GM18907 (cell line): ENCODE measurements around the gene CNDP1.
"Not testable (repeated sequence)": the region's sequence is repeated elsewhere in the genome, so short reads cannot be mapped to it uniquely, and the experiment has no call there.

Source experiments
- ATAC-seq: cut with Tn5 transposase; IDR thresholded peaks from one replicate; pipeline ENCODE4 v1.9.1; 2021; ENCODE audit warnings: mild to moderate bottlenecking, moderate library complexity; ENCODE audit not compliant: unreplicated experiment

The CNDP1 gene

DNA sequence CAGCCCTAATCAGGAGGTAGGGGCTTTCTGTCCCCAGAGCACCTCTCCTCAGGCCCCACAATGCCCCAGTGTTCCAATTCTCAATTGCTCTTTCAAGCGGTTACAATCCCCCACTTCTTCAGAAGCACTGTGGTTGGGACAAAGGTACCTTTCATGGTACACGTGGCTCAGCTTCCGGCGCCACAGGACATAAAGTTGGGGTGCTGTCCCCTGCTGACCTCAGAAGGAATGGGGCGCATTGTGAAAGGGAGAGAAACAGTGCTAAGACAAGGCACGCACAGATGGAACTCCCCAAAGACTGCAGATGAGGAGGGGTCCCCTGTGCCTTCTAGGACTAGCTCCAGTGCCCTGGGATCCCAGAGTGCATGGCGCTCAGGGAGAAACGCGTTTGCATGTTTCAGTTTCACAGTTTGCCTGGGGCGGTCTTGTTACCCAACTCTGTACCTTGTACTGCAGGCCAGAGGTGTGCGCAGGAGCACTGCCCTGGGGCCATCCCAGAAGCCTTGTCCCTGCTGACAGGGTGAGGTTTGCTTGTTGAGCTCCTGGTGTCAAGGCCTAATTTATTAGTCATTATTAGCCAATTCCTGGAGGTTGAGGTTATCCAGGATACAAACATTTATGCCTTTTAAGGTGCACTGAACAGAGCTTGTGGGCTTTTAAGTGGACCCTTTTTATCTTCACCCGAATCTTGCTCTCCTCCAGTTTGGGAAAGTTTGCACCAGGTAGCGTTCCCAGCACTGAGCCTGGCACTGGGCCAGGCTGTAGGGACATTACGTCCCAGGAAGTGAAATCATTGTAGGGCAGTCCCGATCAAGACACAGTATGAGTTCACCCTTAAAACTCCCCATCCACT is 7.6 kb downstream of the CNDP1 start:
- ATAC-seq = no peak

DNA sequence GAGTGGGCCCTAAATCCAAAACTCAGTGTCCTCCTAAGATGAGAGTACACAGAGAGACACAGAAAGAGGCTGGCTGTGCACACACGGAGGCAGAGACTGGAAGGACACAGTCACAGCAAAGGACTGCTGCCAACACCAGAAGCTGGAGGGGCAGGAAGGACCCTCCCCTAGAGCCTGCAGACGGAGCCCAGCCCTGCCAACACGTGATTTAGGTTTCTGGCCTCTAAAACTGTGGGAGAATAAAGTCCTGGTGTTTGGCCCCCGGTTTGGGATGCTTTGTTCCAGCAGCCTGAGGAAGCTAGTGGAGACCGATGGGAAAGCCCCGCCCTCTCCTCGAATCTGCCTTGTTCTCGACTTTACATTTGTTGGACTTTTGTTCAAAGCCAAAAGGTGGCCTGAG is 10.6 kb downstream of the CNDP1 start:
- ATAC-seq = no peak

DNA sequence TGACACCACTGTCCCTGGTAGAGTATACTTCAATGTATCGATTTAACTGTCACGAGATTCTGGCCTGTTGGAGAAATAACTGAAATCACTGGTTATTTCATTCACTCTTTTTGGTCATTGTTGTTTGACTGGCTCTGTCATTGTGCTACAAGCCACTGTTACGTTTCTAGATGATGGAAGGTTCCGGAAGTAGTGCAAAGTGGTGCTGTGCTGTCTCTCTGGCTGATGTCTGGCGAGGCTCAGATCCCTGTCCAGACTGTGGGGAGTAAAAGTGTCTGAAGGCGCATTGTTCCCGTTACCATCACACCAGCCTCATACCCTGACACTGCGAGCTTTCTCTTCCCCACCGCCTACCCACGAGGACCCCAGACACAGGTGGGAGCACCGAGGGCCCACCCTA is 11.7 kb downstream of the CNDP1 start:
- ATAC-seq = no peak

DNA sequence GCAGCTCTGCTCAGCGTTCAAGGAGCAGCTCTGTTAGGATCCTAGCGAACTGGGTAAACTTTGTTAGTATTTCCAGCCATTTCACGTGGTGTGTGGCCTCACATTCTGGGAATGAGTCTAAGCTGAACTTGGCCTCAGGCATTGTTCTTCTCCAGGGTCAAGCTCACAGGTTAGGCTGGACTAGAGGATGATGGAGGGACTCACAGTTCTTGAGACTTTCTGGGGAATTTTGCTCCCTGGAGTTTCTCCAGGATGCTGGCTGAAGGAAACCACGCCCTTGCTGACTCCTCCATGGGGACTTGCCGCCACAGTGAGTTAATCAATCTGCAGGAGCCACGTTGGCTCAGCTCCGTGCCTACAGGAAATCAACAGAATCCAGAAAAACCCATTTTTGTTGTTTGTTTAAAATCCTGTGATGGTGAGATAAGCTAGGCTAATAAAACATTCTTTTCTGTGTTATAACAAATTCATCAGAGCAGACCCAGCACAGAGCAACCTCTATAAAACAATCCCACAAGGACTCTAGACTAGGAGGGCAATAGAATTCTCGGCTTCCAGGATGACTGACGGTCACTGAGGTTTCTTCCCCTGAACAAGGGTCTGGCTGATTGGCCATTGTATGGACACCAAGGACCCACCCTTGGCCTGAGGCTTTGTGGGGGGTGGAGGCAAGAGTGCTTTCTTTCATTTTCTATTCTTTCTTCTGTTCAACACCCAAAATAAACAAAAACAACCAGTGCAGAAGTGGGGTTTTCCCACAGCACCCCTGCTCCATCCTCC is 12.6 kb downstream of the CNDP1 start:
- no peak for ATAC-seq

DNA sequence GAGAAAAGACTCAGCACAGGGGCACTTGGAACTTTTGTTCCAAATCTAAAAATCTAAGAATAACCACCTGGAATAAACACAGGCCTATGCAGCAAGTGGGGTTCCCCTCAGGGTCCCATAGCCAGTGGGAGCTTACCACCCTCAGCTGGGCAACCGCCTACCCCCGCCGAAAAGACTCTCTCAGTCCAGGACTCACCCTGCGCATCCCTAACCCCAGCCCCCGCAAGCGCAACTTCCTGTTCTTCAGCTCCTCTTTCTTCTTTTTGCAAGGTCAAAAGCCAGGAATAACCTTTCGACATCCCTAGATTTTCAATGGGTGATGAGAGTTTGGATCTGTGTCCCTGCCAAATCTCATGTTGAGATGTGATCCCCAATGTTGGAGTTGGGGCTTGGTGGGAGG is 13.6 kb downstream of the CNDP1 start:
- no peak for ATAC-seq

DNA sequence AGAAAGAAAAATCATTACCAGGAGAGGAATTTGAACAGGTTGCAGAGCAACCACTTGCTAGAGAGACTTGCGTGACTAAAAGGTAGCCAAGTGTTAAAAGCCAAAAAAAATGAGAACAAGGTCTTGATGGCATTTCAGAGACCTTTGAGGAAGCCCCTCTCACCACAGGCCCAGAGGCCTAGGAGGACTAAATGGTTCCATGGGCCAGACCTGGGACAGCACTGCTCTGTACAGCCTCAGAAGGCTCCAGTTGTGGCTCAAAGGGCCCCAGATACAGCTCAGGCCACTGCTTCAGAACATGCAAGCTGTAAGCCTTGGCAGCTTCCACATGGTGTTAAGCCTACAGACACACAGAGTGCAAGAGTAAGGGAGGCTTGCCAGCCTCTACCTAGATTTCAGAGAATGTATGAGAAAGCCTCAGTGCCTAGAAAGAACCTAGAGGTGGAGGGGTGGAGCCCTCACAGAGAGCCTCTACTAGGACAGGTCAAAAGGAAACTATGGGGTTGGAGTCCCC is 15.3 kb downstream of the CNDP1 start:
- ATAC-seq = no peak

DNA sequence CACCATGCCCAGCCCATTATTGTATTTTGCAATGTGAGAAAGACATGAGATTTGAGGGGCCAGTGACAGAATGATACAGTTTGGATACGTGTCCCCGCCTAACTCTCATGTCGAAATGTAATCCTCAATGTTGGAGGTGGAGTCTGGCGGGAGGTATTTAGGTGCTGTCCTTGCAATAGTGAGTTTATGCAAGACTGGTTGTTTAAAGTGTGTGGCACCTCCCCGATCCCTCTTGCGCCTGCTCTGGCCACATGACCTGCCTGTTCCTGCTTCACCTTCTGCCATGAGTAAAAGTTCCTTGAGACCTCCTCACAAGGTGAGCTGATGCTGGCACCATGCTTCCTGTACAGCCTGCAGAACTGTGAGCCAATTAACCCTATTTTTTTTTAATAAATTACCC is 16.6 kb downstream of the CNDP1 start:
- ATAC-seq = no peak

DNA sequence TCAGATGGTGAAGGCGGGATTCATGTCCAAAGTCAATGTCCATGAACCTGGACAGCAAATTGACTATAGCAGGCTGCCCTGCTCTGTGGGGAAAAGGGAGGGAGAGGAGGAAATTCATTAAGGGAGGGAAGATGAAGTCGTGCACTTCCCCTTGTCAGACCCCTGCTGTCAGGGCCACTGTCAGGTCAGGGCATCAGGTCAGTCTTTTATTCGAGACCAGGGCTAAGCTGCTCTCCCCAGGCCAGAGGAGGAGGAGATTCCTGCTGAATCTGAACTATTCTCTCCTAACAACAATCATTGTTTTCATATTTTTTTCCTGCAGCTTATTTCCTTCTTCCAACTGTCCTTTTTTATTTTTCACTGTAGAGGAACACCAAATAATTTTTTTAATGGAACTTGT is 17.2 kb downstream of the CNDP1 start:
- no peak for ATAC-seq

DNA sequence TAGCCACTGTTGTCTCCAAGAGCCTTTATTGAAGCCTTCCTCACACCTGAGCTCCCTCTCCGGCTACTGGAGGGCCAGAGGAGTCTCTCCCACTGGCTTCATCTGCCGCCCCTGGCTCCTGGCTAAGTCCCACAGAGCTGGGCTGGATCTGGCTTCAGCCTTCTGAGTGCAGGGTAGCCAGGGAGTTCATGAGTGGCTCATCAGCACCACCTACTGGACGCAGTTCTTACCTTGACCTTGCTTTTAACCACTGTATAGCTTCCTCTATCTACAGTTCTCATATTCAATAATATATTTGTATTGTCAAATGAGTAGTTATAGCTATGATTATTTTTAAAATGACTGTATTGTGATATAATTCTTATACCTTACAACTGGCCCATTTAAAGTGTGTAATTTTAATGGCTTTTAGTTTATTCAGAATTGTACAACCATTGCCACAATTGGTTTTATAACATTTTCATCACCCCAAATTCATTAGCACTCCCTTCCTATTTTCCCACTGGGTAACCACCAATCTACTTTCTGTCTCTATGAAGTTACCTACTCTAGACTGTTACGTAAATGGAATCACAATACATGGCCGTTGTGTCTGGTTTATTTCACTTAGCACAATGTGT is 17.7 kb downstream of the CNDP1 start:
- ATAC-seq = peak; percentile 99

DNA sequence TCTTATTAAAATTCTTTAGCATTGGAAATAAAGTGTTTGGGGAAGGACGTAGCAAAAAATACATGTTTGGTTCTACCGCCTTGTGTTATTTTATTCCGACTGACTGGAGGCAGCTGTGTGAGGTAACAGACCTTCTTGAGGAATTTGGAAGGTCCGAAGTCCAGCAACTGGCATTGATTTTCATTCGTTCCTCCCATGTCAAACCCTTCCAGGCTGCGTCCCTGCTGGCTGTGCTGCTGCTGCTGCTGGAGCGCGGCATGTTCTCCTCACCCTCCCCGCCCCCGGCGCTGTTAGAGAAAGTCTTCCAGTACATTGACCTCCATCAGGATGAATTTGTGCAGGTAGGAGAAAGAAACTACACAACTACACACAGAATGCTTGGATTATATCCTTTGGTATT is 21.8 kb downstream of the CNDP1 start:
- ATAC-seq = no peak

DNA sequence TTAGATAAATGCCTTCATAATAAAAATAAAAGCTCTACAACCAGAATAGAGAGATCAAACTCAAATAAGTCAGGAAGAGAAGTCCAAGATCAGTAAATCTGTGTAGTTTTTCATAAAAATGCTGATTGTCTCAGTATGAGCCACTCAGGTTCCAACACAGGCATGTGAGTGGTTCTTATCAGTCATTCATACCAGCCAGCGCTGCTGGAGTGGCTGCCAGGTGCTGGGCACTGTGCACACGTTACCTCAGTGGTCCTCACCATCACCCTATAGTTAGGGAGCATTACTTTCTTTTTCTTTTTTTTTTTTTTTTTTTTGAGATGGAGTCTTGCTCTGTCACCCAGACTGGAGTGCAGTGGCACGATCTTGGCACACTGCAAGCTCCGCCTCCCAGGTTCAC is 23.8 kb downstream of the CNDP1 start:
- ATAC-seq = no peak

DNA sequence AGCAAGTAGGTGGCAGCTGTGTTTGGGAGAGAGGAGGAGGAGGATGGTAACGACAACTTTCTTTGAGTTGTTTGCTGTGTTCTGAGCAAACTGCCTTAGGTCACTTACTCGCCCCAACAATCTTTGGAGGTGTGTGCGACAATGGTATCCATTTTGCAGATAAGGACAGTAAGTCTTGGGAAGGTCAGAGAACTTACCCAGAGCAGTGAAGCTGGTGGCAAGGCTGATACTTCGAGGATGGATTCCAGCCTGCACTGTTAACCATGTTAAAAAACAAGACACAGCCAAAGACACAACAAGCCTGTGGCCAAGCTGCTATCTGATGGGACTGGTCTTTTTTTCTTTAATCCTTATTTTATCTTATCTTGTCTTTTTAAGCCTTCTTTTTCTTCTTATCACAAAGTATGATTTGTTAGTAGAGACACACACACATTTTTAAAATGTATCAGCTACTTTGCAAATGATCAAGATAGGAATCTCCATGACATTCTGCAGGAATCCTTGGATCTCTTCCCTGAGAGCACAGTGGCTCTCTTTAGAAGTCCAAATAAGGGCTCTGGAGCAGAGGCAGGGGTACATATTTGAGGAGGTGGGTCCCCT is 27.9 kb downstream of the CNDP1 start:
- ATAC-seq = no peak

DNA sequence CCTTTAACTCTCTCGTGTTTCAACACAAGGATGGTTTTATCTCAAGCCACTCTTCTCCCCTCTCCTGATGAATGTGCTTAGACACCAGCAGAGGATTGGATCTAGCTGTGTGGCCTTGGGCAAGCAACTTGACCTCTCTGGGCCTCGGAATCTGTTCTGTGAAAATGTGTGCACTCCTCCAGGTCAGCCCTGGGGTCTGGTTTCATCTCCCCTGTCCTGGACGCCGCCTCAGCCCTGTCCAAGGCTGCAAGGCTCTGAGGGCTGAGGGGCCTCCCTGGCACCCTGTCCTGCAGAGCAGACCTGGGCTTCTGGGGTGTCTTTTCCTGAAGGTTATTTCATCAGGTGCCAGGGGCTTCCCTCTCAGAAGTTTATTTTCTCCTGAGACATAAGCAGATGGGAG is 28.5 kb downstream of the CNDP1 start:
- ATAC-seq = no peak

DNA sequence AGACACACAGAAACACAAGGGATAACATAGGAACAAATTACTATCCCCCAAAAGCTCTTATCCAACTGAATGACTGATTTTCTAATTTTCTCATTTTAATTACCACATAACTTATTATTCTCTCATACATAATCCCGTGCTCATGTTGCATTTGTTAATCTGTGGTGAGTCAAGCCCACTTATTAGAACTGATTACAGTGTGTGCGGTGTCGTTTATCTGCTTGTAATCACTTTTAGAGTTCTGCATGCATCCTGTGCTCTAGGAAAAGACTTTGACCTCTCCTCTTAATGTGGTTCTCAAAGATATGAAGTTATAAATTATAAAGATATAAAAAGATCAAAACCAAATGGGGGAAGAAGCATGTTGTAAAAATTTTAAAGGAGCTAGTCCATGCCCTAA is 29.7 kb downstream of the CNDP1 start:
- no peak for ATAC-seq

DNA sequence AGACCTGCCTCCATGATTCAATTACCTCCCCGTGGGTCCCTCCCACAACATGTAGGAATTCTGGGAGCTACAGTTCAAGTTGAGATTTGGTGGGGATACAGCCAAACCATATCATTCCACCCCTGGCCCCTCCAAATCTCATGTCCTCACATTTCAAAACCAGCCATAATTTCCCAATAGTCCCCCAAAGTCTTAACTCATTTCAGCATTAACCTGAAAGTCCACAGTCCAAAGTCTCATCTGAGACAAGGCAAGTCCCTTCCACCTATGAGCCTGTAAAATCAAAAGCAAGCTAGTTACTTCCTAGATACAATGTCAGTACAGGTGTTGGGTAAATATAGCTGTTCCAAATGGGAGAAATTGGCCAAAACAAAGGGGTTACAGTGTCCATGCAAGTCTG is 30.9 kb downstream of the CNDP1 start:
- ATAC-seq = not testable (repeated sequence)

DNA sequence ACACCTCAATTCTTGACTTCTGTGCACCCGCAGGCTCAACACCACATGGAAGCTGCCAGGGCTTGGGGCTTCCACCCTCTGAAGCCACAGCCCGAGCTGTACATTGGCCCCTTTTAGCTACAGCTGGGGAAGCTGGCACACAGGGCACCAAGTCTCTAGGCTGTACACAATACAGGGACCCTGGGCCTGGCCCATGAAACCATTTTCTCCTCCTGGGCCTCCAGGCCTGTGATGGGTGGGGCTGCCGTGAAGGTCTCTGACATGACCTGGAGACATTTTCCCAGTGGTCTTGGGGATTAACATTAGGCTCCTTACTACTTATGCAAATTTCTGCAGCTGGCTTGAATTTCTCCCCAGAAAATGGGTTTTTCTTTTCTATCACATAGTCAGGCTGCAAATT is 31.7 kb downstream of the CNDP1 start:
- ATAC-seq = not testable (repeated sequence)

DNA sequence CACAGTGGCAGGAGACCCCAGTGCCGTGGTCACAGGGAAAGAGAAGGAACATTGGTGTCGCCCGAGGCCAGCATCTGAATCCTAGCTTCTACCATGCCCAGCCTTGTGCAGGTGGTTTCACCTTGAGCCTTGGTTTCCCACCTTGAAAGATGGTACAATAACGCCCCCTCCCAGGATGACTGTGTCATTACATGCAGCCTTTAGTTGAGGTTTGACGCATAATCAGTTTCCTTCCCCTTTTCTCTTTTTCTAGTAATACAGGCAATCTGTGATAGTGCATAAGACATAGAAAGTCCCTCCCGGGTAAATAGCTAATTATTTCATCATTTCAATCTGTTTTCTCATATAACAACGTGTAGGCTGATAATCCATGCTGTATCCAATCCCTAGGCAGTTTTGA is 33.5 kb downstream of the CNDP1 start:
- ATAC-seq = no peak

DNA sequence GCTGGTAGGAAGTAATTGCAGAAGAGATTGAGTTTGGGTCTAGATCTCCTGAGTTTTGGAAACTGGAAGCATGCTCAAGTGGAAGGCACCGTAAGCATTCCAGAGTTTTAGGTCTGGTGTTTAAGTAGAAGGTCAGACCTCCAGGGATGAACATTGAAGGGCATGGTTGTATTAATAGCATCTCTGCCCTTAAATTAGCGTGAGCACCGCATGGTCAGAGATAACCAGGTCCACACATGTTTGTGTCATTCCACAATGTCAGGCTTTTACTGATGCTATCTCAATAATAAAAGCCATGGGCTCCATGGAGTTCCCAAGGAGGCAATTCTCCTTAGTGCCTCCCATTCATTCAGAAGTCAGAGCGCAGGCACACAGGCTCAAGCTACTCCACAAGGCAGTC is 35.1 kb downstream of the CNDP1 start:
- ATAC-seq = no peak

DNA sequence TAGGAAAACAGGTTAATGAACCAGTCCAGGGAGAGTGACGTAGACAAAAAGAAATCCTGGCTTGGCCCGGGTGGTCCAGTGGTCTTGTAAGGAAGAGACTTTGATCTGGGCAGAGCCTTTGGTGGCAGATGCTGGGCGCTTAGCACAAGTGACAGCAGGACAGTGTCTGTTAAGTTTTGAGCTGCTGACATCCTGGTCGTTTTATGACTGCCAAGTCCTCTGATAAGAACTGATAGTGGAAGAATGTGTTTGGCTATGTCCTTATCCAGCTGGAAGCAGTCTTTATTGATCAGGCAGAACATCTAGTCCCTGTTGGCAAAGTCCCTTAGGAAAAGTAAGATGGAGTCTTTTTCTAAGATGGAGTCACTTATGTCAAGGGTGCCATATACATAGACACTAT is 36.0 kb downstream of the CNDP1 start:
- ATAC-seq = no peak

DNA sequence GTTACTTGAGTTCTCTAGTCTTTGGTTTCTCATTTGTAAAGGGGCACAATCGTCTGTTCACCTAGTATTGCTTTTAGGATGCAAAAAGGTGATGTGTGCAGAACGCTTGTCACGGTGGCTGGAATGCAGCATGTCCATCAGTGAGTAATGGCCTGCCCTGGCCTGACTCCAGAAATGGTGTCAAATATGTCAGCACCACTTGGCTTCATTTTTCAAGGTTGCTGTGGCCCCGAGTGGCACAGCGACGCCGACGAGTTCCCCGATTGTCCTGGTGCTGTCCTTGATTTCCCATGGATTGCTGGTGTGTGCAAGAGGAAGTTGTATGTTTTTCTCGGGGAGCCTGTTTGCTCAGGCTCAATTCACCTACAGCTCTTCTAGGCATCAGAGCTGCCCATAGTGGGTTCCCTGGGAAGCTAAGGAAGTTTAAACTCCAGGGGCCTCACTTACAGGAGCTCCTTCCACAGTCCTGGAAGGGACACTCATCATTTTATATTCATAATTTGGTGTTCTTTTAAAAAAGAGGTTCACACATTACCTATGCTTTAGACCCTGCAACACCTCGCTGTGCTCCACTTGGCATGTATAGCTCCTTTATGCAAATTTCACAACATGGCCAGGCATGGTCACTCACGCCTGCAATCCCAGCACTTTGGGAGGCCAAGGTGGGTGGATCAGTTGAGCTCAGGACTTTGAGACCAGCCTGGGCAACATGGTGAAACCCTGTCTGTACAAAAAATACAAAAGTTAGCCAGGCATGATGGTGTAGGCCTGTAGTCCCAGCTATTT is 37.8 kb downstream of the CNDP1 start:
- ATAC-seq = no peak

DNA sequence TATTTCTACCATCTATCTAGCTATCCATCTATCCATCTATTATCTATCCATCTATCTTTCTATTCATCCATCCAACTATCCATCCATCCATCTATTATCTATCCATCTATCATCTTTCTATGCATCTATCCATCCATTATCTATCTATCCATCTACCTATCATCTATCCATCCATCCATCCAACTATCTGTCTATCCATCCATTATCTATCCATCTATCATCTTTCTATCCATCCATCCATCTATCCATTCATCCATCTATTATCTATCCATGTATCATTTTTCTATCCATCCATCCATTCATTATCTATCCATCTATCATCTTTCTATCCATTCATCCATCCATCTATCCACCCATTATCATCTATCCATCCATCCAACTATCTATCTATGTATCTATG is 38.8 kb downstream of the CNDP1 start:
- ATAC-seq = no peak
